Measurements from ENCODE around the gene PNPO.
"Not testable (repeated sequence)": the region's sequence is repeated elsewhere in the genome, so short reads cannot be mapped to it uniquely, and the experiment has no call there.

The PNPO gene

GRCh38 chr17:47980541-47980940, 39.2 kb downstream of the PNPO start:
- DNase-seq = peak; percentile 61

- no peak for DNase-seq
These were observed 40.1 kb downstream of the PNPO start for GRCh38 chr17:47981462-47981861.

- DNase-seq = no peak
These were observed 40.8 kb downstream of the PNPO start for GRCh38 chr17:47982091-47982617.

- DNase-seq = no peak
These were observed 41.4 kb downstream of the PNPO start for GRCh38 chr17:47982645-47983390.

- no peak for DNase-seq
These were observed 42.3 kb downstream of the PNPO start for GRCh38 chr17:47983492-47984223.

- DNase-seq = no peak
These were observed 45.1 kb downstream of the PNPO start for GRCh38 chr17:47986520-47986919.

- DNase-seq = no peak
These were observed 46.0 kb downstream of the PNPO start for GRCh38 chr17:47987240-47987835.

GRCh38 chr17:47988445-47988844, 47.1 kb downstream of the PNPO start:
- DNase-seq = not testable (repeated sequence)

GRCh38 chr17:47989159-47989558, 47.8 kb downstream of the PNPO start:
- DNase-seq = no peak

GRCh38 chr17:47989700-47990099, 48.3 kb downstream of the PNPO start:
- DNase-seq = no peak

GRCh38 chr17:47990962-47991731, 49.8 kb downstream of the PNPO start:
- no peak for DNase-seq

GRCh38 chr17:47992216-47992615, 50.8 kb downstream of the PNPO start:
- DNase-seq = no peak

- no peak for DNase-seq
These were observed 51.7 kb downstream of the PNPO start for GRCh38 chr17:47993031-47993564.

- no peak for DNase-seq
These were observed 52.6 kb downstream of the PNPO start for GRCh38 chr17:47993964-47994363.

- no peak for DNase-seq
These were observed 53.4 kb downstream of the PNPO start for GRCh38 chr17:47994724-47995123.

- DNase-seq = no peak
These were observed 54.0 kb downstream of the PNPO start for GRCh38 chr17:47995241-47995935.

- DNase-seq = no peak
These were observed 54.8 kb downstream of the PNPO start for GRCh38 chr17:47996201-47996600.

GRCh38 chr17:47997586-47997985, 56.2 kb downstream of the PNPO start:
- no peak for DNase-seq

GRCh38 chr17:47998044-47998443, 56.7 kb downstream of the PNPO start:
- DNase-seq = no peak
